Measurements from ENCODE around the gene CBLC.

GRCh38 chr19:44796701-44797115 lies 19.0 kb downstream of the CBLC start:
- no peak for TF ChIP-seq POLR2AphosphoS5 (IDR thresholded peaks at IDR 0.05; ENCODE audit: low read depth, low read length)
- no peak for TF ChIP-seq SIN3A (IDR thresholded peaks at IDR 0.05; ENCODE audit: borderline replicate concordance, insufficient read depth, low read length)
- no peak for TF ChIP-seq TAF1 (IDR thresholded peaks at IDR 0.05; ENCODE audit: borderline replicate concordance, insufficient read depth, low read length)
- TF ChIP-seq REST (IDR thresholded peaks at IDR 0.05; ENCODE audit: insufficient read depth in 1 of 2, low read depth in 2 of 2, low read length in 2 of 2) = no peak
- TF ChIP-seq FOXP2 (optimal IDR thresholded peaks at IDR 0.05; ENCODE audit: borderline replicate concordance, extremely low read depth, extremely low read length, insufficient read depth) = no peak
